BJ (cell line): Measurements from ENCODE around the gene GBP4. TPM values are rescaled to one million over a fixed set of nuclear protein-coding genes. Genes with fewer than 3 reads are reported as not detected.
"Not testable (repeated sequence)": the region's sequence is repeated elsewhere in the genome, so short reads cannot be mapped to it uniquely, and the experiment has no call there.

Source experiments
- CTCF ChIA-PET: fragments of 350-600 bp; formaldehyde crosslinking; extraction: SDS; loops from one replicate; lab custom pipeline; 2021; ENCODE audit warnings: antibody characterized with exemption, inconsistent platforms; lab: Yijun Ruan, JAX
- POLR2A ChIA-PET: fragments of 300-600 bp; sonication (Branson Sonifier 250); formaldehyde crosslinking; extraction: SDS; loops from one replicate; lab custom pipeline; 2021; ENCODE audit warnings: antibody characterized with exemption; lab: Charles Lee
- DNase-seq: peaks from one replicate; pipeline ENCODE4 v3.0.0-alpha.2; 2011; ENCODE audit warnings: low read depth
- H3K27me3 ChIP-seq: 2 replicates; pipeline ENCODE4 v1.6.0; 2011; ENCODE audit warnings: low read length; ENCODE audit not compliant: control insufficient read depth, insufficient read depth
- H3K36me3 ChIP-seq: 2 replicates; pipeline ENCODE4 v1.5.1; 2011; ENCODE audit warnings: low read length; ENCODE audit not compliant: control insufficient read depth, insufficient read depth
- H3K4me3 ChIP-seq: 2 replicates; pipeline ENCODE4 v1.5.1; 2011; ENCODE audit warnings: low read depth, mild to moderate bottlenecking, control low read depth, low read length
- CTCF ChIP-seq: IDR thresholded peaks from 2 replicates; pipeline ENCODE4 v1.5.1; 2011; ENCODE audit warnings: low read depth, mild to moderate bottlenecking, control low read depth, inconsistent platforms, low read length, moderate library complexity; ENCODE audit not compliant: insufficient read depth
- polyA minus RNA-seq: library from RNA; depleted of rRNA, polyadenylated mRNA; stranded (reverse); fragments of >200 nt; gene quantifications from 2 replicates; pipeline ENCODE4 v1.2.3, GENCODE V29; 2011; rRNA and poly(A)+ RNA removed
- polyA plus RNA-seq: library from polyadenylated mRNA; depleted of rRNA; stranded (reverse); fragments of >200 nt; gene quantifications from 2 replicates; pipeline ENCODE4 v1.2.3, GENCODE V29; 2011; rRNA removed

Gene GBP4
- polyA plus RNA-seq (1.2 and 1.4 TPM in 2 replicates), polyA minus RNA-seq (0.67 and 0.90 TPM in 2 replicates)

GRCh38 chr1:89198491-89199072 lies at the start of gene GBP4:
TSS of gene GBP4 (minus strand) at chr1:89198942. CDS start at chr1:89198834, 108 bp downstream.
- no peak for TF ChIP-seq CTCF
- ChIA-PET CTCF (no interaction called here), POLR2A (interaction anchor here (0.6 kb wide), 1 partner anchor 52 kb away, joined by 3 read pairs; no protein-coding TSS in a partner anchor)
- Histone ChIP-seq H3K4me3 (peak within 1 kb of the TSS; percentile 42), H3K27me3 (no peaks in the 10 kb centered on the region), H3K36me3 (no peaks in the 10 kb centered on the region)
- DNase-seq = no peak

GRCh38 chr1:89243046-89243445 lies 44.3 kb upstream of the GBP4 start:
- Histone ChIP-seq H3K27me3 (no peaks in the 10 kb centered on the region), H3K36me3 (no peaks in the 10 kb centered on the region), H3K4me3 (no peak overlapping the region)
- no peak for TF ChIP-seq CTCF
- no peak for DNase-seq
- ChIA-PET POLR2A (no interaction called here), CTCF (no interaction called here)

- POLR2A ChIA-PET = no interaction called here
Measured at GRCh38 chr1:89221341-89221740, 22.6 kb upstream of the GBP4 start.

GRCh38 chr1:89219851-89220250 lies 21.1 kb upstream of the GBP4 start:
- H3K4me3 ChIP-seq, CTCF ChIA-PET, DNase-seq, POLR2A ChIA-PET, H3K36me3 ChIP-seq, H3K27me3 ChIP-seq: not testable (repeated sequence)

More at GRCh38 chr1:89221341-89221740, 22.6 kb upstream of the GBP4 start:
- TF ChIP-seq CTCF = no peak
- CTCF ChIA-PET = no interaction called here
- DNase-seq = no peak
- Histone ChIP-seq H3K36me3 (no peaks in the 10 kb centered on the region), H3K4me3 (no peak overlapping the region), H3K27me3 (no peaks in the 10 kb centered on the region)

- H3K4me3 ChIP-seq, CTCF ChIA-PET, DNase-seq, H3K27me3 ChIP-seq, H3K36me3 ChIP-seq, POLR2A ChIA-PET: not testable (repeated sequence)
Measured at GRCh38 chr1:89218941-89219340, 20.2 kb upstream of the GBP4 start.

GRCh38 chr1:89213347-89213746 lies 14.6 kb upstream of the GBP4 start:
- DNase-seq = no peak
- ChIA-PET POLR2A (no interaction called here), CTCF (no interaction called here)
- TF ChIP-seq CTCF = no peak
- no peak overlapping the region for H3K4me3 ChIP-seq
- H3K36me3 ChIP-seq = no peaks in the 10 kb centered on the region
- H3K27me3 ChIP-seq = no peaks in the 10 kb centered on the region
